GM12872 (cell line): ENCODE measurements around the gene PRKG1.

Experiments used
- CTCF ChIP-seq: IDR thresholded peaks from 3 replicates; pipeline ENCODE4 v1.5.1; 2011; ENCODE audit warnings: low read depth, mild to moderate bottlenecking, low read length, moderate library complexity; ENCODE audit not compliant: insufficient read depth

Gene PRKG1

GRCh38 chr10:51321980-51322379, 247.7 kb downstream of the PRKG1 start:
- no peak for TF ChIP-seq CTCF

- TF ChIP-seq CTCF: no peak
Observed at GRCh38 chr10:51325649-51326048, 251.4 kb downstream of the PRKG1 start.

- no peak for TF ChIP-seq CTCF
Observed at GRCh38 chr10:51326174-51326573, 251.9 kb downstream of the PRKG1 start.

- TF ChIP-seq CTCF: no peak
Observed at GRCh38 chr10:51327432-51327831, 253.1 kb downstream of the PRKG1 start.

GRCh38 chr10:51340366-51340765, 266.1 kb downstream of the PRKG1 start:
- no peak for TF ChIP-seq CTCF

- no peak for TF ChIP-seq CTCF
Observed at GRCh38 chr10:51340845-51341610, 266.7 kb downstream of the PRKG1 start.

- no peak for TF ChIP-seq CTCF
Observed at GRCh38 chr10:51342381-51342780, 268.1 kb downstream of the PRKG1 start.

- no peak for TF ChIP-seq CTCF
Observed at GRCh38 chr10:51343391-51343790, 269.1 kb downstream of the PRKG1 start.
